Measurements from ENCODE around the gene FGB. TPM values are rescaled to one million over a fixed set of nuclear protein-coding genes. Genes with fewer than 3 reads are reported as not detected.
A peak's percentile ranks its signal among the peaks of the same experiment; 100 is the strongest.

Gene FGB
- total and polyA plus RNA-seq, 2 of the 13 experiments (the other 11 are each of a cell fraction or from before 2014, with no cell fraction given) = 226 to 784 TPM

DNA sequence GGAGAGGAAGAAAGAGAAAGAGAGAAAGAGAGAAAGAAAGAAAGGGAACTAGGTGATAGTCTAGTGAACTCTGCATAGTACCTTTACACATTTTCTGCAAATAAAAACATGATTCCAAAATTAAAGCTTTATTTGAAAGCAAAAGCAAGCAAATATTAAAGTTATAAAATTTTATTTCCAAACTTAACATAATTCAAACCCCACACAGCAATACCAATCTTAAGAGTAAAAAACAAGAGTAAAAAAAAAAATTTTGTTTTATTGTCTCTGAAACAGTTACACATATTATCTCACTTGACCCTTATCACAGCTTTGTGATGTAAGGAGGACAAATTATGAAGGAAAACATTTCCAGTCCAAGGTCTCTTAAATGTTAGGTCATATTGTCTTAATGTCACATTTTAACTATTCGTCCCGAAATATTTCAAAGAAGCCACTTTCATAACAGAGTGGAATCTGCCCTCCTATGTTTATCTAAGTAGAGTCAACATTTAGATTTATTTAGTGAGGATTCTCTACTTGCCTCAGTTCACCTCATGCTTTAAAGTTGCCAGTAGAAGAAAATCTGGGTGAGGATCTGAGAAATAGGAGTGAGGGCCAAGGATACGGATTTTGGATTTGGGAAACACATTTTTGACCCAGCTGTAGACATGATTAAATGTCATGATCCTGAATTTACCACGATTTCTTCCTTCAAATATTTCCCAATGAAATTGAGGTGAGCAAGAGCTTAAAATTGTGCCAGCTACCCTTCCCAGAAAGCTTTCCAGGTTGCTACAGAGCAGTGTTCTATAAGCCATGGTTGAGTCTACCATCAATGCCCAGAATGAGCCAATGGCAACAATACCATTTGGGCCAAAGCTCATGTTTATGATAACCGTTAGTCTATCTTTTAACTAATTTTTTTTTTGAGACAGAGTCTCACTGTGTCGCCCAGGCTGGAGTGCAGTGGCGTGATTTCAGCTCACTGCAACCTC lies 35.3 kb downstream of the FGB start (continued):
- TF ChIP-seq, protein P1, sequence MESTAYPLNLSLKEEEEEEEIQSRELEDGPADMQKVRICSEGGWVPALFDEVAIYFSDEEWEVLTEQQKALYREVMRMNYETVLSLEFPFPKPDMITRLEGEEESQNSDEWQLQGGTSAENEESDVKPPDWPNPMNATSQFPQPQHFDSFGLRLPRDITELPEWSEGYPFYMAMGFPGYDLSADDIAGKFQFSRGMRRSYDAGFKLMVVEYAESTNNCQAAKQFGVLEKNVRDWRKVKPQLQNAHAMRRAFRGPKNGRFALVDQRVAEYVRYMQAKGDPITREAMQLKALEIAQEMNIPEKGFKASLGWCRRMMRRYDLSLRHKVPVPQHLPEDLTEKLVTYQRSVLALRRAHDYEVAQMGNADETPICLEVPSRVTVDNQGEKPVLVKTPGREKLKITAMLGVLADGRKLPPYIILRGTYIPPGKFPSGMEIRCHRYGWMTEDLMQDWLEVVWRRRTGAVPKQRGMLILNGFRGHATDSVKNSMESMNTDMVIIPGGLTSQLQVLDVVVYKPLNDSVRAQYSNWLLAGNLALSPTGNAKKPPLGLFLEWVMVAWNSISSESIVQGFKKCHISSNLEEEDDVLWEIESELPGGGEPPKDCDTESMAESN (CRISPR knock-in tag; conservative IDR thresholded peaks at IDR 0.05) = no peak
- TF ChIP-seq PLSCR1 (CRISPR knock-in tag; IDR thresholded peaks at IDR 0.05; ENCODE audit: borderline replicate concordance) = no peak
- TF ChIP-seq KAT8 (CRISPR knock-in tag; IDR thresholded peaks at IDR 0.05) = peak; percentile 50; the same call in 1 of the 2 replicates
- TF ChIP-seq ZNF205 (CRISPR knock-in tag; IDR thresholded peaks at IDR 0.05) = no peak
- TF ChIP-seq ZNF7 (CRISPR knock-in tag; IDR thresholded peaks at IDR 0.05) = no peak
- TF ChIP-seq, protein P2, sequence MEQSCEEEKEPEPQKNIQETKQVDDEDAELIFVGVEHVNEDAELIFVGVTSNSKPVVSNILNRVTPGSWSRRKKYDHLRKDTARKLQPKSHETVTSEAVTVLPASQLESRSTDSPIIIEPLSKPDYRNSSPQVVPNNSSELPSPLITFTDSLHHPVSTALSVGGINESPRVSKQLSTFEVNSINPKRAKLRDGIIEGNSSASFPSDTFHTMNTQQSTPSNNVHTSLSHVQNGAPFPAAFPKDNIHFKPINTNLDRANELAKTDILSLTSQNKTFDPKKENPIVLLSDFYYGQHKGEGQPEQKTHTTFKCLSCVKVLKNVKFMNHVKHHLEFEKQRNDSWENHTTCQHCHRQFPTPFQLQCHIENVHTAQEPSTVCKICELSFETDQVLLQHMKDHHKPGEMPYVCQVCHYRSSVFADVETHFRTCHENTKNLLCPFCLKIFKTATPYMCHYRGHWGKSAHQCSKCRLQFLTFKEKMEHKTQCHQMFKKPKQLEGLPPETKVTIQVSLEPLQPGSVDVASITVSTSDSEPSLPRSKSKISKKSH (CRISPR knock-in tag; IDR thresholded peaks at IDR 0.05; ENCODE audit: borderline replicate concordance) = no peak
- TF ChIP-seq MXI1 (IDR thresholded peaks at IDR 0.05; ENCODE audit: borderline replicate concordance, low read depth, low read length) = no peak; the same call in 2 of the 3 replicates
- TF ChIP-seq ZNF121 (CRISPR knock-in tag; IDR thresholded peaks at IDR 0.05) = peak; percentile 56; the same call in 1 of the 2 replicates
- TF ChIP-seq AGO1 (IDR thresholded peaks at IDR 0.05; ENCODE audit: low read depth, low read length, poor library complexity, severe bottlenecking) = no peak
- TF ChIP-seq ZHX1 (CRISPR knock-in tag; IDR thresholded peaks at IDR 0.05; ENCODE audit: low read depth) = no peak
- TF ChIP-seq ZSCAN20 (CRISPR knock-in tag; IDR thresholded peaks at IDR 0.05; ENCODE audit: borderline replicate concordance) = no peak
- no peak for TF ChIP-seq SETDB1 (CRISPR knock-in tag; IDR thresholded peaks at IDR 0.05; ENCODE audit: borderline replicate concordance)
- no peak for TF ChIP-seq NPAS2 (CRISPR knock-in tag; IDR thresholded peaks at IDR 0.05; ENCODE audit: borderline replicate concordance)
- no peak; the same call in 1 of the 2 replicates for TF ChIP-seq RXRA (CRISPR knock-in tag; IDR thresholded peaks at IDR 0.05)
- peak; percentile 42; the same call in 1 of the 2 replicates for TF ChIP-seq TBX2 (CRISPR knock-in tag; IDR thresholded peaks at IDR 0.05; ENCODE audit: borderline replicate concordance)
- peak; percentile 97 for TF ChIP-seq GATAD2A (CRISPR knock-in tag; IDR thresholded peaks at IDR 0.05)
